GM12875 (cell line): ENCODE data around the gene ECSCR.
"Not testable (repeated sequence)": the region's sequence is repeated elsewhere in the genome, so short reads cannot be mapped to it uniquely, and the experiment has no call there.

Source experiments
- H3K4me3 ChIP-seq: one replicate; pipeline ENCODE4 v1.5.1; 2011; ENCODE audit warnings: low read depth, low read length, control low read depth
- CTCF ChIP-seq: IDR thresholded peaks from 2 replicates; pipeline ENCODE4 v1.5.1; 2011; ENCODE audit warnings: low read depth, mild to moderate bottlenecking, control low read depth, inconsistent platforms, low read length, moderate library complexity, borderline replicate concordance; ENCODE audit not compliant: insufficient read depth

ECSCR gene

DNA sequence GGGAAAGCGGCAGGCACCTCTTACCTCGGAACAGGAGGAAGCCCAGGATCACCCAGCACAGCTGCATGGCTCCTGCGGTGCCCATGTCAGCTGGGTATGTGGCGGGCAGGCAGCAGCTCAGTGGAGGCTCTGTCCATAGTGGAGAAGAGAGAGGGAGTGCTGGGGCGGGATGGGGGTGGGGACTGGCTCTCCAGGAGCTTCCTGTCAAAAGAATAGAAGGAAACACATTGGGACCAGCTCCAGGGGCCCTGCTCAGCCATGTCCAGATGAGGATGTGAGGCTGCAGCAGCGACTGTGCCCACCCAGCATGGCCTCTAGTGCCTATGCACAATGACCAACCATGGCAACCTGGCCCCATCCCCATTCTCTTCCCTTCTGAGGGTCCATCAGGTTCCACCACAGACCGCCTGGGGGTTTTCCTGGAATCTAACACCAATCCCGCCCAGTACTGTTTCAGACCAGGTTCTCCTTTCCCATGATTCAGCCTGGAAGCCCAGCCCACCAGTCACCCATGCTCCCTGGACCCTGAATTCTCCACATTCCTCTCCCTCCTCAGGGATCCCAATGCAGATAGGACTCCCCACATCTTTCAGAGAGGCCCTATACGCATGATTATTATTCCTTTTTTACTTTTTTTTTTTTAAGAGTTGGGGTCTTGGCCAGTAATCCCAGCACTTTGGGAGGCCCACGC is at the start of gene ECSCR:
TSS of gene ECSCR (minus strand) at position 158 of the 691 bp plus-strand sequence. CDS start at position 85, 73 bp downstream.
- TF ChIP-seq CTCF, result no peak
- H3K4me3 ChIP-seq, result no peak within 1 kb of the TSS

GRCh38 chr5:139504722-139505121 is 42.2 kb upstream of the ECSCR start:
- H3K4me3 ChIP-seq, result not testable (repeated sequence)

DNA sequence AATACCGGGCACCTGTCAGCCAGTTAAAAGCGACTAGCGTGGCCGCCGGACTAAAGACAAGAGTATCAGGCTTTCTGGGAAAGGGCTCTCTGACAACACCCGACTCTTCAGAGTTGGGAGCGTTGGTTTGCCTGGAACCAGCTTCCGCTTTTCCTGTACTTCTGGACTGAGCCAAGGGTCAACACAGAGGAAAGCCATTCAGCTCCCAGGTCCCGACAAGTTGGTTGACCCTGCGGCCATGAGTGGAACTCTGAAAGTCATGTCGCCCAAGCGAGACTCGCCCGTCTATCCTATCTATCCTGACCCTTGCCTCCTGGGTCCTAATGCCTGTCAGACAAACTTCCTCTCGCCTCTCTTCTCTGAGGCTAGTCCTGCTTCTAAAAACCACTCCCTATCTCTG is 41.3 kb upstream of the ECSCR start:
- H3K4me3 ChIP-seq, result not testable (repeated sequence)

GRCh38 chr5:139503036-139503817 is 40.7 kb upstream of the ECSCR start:
- H3K4me3 ChIP-seq, result not testable (repeated sequence)

- H3K4me3 ChIP-seq, result no peak overlapping the region
- TF ChIP-seq CTCF, result no peak
Observed at GRCh38 chr5:139501381-139501780, 38.8 kb upstream of the ECSCR start.

DNA sequence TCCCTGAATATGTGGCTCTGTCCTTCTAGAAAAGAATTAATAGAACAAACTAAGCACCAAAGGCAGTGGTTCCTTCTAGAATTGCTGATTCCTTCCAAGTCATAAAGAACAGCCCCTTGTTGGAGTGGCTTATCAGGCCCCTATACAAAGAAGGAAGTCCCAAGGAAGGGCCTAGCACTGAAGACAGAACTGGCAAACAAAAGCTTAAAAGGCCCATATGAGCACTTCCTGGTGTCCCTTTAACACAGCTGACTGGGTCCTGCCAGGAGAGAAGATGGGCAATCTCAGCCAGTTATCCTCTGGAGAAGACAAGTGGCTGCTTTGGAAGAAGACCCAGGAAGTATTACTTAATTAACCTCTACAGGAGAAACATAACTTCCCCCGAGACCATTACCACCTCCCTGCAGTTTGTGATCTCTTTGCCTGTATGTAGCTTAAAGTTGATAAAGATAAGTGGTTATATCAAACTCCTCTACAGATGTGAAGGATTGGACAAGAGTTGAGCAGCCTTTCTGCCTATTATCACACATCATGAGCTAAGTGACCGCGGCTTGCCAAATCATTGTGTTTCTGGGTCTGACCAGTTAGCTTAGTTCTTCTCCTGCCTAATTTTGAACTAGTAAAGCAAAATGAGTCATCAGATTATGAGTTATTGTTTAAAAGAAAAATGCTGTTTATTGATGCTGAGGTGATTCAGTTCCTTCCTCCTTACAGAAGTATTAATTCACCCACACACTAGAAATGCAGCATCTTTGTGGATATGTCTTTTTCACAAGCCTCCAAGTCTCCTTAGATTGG is 33.3 kb upstream of the ECSCR start:
- no peak for TF ChIP-seq CTCF
- H3K4me3 ChIP-seq, result no peak overlapping the region

DNA sequence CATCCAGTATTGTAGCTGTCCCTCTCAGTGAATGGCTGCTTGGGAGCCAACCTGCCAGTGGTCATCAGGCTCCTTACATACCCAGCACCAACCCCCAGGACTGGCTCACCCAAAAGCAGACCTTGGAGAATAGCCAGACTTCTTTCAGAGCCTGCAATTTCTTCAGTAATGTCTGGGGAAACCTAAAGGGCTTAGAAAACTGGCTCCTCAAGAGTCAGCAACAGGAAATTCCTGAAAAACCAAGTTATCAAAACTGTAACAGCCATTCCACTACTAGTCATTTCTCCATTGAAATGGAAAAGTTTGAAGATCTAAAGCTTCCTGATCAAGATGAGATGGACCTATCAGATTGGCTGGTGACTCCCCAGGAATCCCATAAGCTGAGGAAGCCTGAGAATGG is 32.3 kb upstream of the ECSCR start:
- no peak overlapping the region for H3K4me3 ChIP-seq
- TF ChIP-seq CTCF, result no peak

DNA sequence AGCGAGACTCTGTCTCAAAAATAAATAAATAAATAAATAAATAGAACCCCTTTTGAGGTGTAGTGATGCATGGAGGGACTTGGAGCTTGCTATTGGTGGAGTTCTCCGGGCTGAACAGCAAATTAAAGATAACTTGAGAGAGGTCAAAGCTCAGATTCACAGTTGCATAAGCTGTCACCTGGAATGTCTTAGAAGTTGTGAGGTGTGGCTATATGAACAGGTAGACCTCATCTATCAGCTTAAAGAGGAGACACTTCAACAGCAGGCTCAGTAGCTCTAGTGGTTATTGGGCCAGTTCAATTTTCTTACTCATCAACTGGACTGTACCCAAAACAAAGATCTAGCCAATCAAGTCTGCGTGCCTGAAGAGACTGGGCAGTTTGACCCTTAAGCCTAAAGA is 31.7 kb upstream of the ECSCR start:
- H3K4me3 ChIP-seq, result no peak overlapping the region
- no peak for TF ChIP-seq CTCF
